ENCODE data around the gene SLC13A4. TPM values are rescaled to one million over a fixed set of nuclear protein-coding genes. Genes with fewer than 3 reads are reported as not detected.

The SLC13A4 gene
- total and polyA plus RNA-seq, 2 of the 13 experiments (the other 11 are each of a cell fraction or from before 2014, with no cell fraction given), result 0.04 TPM; not detected in 1

DNA sequence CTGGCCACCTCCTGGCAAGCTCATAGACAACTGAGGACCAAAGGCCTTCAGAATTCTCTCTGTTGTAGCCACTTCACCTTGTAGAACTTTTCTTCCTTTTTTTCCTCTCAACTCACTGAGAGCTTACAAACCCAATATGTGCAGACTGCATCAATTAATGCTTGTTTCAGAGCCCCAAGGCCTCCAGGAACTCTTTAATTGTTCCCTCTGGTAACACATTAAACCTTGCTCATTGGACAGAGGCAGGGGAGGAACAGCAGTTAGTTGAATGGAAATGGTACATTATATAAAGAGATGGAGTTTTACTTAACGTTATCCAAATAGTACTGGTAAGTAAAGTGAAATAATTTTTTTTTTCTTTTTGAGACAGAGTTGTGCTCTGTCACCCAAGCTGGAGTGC lies 40.5 kb downstream of the SLC13A4 start (continued):
- TF ChIP-seq, protein P1, sequence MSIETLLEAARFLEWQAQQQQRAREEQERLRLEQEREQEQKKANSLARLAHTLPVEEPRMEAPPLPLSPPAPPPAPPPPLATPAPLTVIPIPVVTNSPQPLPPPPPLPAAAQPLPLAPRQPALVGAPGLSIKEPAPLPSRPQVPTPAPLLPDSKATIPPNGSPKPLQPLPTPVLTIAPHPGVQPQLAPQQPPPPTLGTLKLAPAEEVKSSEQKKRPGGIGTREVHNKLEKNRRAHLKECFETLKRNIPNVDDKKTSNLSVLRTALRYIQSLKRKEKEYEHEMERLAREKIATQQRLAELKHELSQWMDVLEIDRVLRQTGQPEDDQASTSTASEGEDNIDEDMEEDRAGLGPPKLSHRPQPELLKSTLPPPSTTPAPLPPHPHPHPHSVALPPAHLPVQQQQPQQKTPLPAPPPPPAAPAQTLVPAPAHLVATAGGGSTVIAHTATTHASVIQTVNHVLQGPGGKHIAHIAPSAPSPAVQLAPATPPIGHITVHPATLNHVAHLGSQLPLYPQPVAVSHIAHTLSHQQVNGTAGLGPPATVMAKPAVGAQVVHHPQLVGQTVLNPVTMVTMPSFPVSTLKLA (IDR thresholded peaks at IDR 0.05), result no peak
- TF ChIP-seq SAP130 (CRISPR knock-in tag; IDR thresholded peaks at IDR 0.05; ENCODE audit: low read depth), result no peak
- TF ChIP-seq, protein P2, sequence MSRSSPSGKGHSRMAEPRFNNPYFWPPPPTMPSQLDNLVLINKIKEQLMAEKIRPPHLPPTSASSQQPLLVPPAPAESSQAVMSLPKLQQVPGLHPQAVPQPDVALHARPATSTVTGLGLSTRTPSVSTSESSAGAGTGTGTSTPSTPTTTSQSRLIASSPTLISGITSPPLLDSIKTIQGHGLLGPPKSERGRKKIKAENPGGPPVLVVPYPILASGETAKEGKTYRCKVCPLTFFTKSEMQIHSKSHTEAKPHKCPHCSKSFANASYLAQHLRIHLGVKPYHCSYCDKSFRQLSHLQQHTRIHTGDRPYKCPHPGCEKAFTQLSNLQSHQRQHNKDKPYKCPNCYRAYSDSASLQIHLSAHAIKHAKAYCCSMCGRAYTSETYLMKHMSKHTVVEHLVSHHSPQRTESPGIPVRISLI (CRISPR knock-in tag; IDR thresholded peaks at IDR 0.05; ENCODE audit: borderline replicate concordance), result no peak
- no peak for TF ChIP-seq ZNF451 (CRISPR knock-in tag; IDR thresholded peaks at IDR 0.05)

DNA sequence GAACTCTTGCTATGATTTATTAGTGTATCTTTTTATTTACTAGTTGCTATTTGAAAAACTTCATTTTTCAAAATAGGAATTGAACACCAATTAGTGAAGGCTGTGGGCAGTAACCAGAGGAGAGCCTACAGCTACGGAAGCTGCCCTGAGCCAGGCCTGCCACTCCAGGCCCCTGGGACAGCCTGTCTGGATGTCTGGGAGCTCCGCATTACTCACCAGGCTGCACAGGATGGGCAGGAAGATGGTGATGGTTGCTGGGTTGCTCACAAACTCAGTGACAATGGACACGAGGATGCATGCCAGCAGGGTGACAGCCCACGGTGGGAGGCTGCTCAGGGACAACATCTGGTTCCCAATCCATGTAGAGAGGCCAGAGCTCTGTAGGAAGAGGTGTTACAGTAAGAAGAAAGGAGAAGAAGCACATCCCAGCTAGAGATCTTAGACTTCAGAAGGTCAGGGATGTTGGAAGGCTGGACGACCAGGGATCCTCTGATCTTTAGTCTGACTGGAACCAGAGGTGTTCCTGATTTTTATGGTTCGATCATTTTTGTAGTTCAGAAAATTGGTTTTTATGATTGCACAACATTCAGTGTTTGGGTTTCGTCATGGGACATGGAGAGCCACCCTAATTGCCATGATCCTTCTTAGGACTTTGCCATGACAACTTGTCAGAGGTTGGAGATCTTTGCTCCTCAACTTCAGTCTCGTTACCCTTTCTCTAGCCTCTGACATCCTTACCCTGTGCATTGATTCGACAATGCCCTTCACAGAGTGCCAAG lies 42.5 kb downstream of the SLC13A4 start:
- Histone ChIP-seq H3K79me2 (ENCODE audit: insufficient read depth, low read length) (no peaks in the 10 kb centered on the region), H4K20me1 (ENCODE audit: insufficient read depth, low read length) (no peaks in the 10 kb centered on the region), H3K9me3 (ENCODE audit: low read length) (no peaks in the 10 kb centered on the region), H3K36me3 (replicated peaks in 1 of 2; ENCODE audit: control insufficient read depth in 1 of 2, insufficient read depth in 2 of 2, low read length in 2 of 2) (no peaks in the 10 kb centered on the region), H3K27me3 (ENCODE audit: control insufficient read depth in 1 of 2, insufficient read depth in 2 of 2, low read length in 2 of 2) (no peaks in the 10 kb centered on the region), H3K4me3 (replicated peaks in 1 of 3; ENCODE audit: insufficient read depth in 1 of 3, low read depth in 2 of 3, low read length in 3 of 3) (no peak overlapping the region), H3K27ac (ENCODE audit: extremely low read length, insufficient read depth, low read length) (no peak overlapping the region), H3K4me2 (ENCODE audit: low read depth, low read length) (no peak overlapping the region), H3K9ac (ENCODE audit: insufficient read depth, low read depth, low read length) (no peak overlapping the region), H3K4me1 (ENCODE audit: insufficient read depth, low read length) (no peaks in the 10 kb centered on the region), H2AFZ (ENCODE audit: low read length) (no peak overlapping the region)
- peak; percentile 73 for TF ChIP-seq CEBPB (IDR thresholded peaks at IDR 0.05; ENCODE audit: borderline replicate concordance, low read depth, low read length)
- TF ChIP-seq KLF16 (CRISPR knock-in tag; IDR thresholded peaks at IDR 0.05), result no peak
- TF ChIP-seq ASH2L (IDR thresholded peaks at IDR 0.05; ENCODE audit: insufficient read length, low read depth, low read length), result no peak
- no peak for TF ChIP-seq HNRNPK (IDR thresholded peaks at IDR 0.05; ENCODE audit: low read depth, low read length, poor library complexity, severe bottlenecking)
- WGBS (ENCODE audit: low lambda C conversion rate), result 83% methylated on average over 9 of the region's 9 CpGs
- FAIRE-seq (no peak), ATAC-seq (no peak), DNase-seq (ENCODE audit: low spot score) (no peak)
- no TSS peak for BruUV-seq (replicated peaks)
- intact Hi-C loops (cut with micrococcal nuclease; ENCODE audit: unreplicated experiment), result no loop called here
- CTCF ChIA-PET (ENCODE audit: low intra/inter-chr PET ratio, low total read pairs), result no interaction called here
- POLR2A ChIA-PET, result no interaction called here
- in situ Hi-C loops (cut with HindIII; ENCODE audit: extremely low pct_ligation_motif_present, low pct_unique_long_range_greater_than_20kb), result no loop called here

All from HepG2 (cell line).